Measurements from ENCODE around the gene ATP6V1C2.
A peak's percentile ranks its signal among the peaks of the same experiment; 100 is the strongest.

ATP6V1C2 gene

GRCh38 chr2:10721396-10722251, at the start of gene ATP6V1C2:
ATP6V1C2 (plus strand) TSS chr2:10721630; CDS start chr2:10722850, 1,220 bp downstream.
- DNase-seq = peak; percentile 87

DNA sequence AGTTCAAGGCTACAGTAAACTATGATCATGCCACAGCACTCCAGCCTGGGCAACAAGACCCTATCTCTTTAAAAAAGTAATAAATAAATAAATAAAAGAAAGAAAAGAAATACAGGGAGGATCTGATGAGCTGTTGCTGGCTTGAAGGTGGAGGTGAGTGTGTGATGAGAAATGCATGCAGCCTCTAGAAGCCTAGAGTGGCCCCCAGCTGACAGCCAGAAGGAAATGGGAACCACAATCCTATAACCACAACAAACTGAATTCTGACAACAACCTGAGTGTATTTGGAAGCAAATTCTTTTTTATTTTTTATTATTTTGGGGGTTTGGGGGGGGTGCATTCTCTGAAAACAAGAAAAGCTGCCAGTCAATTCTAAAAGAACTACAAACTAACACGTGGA, 46.3 kb upstream of the ATP6V1C2 start:
- DNase-seq = no peak

GRCh38 chr2:10678225-10678624, 43.2 kb upstream of the ATP6V1C2 start:
- DNase-seq = no peak

GRCh38 chr2:10680214-10680613, 41.2 kb upstream of the ATP6V1C2 start:
- no peak for DNase-seq

- no peak for DNase-seq
These were observed 40.5 kb upstream of the ATP6V1C2 start for GRCh38 chr2:10680957-10681356.

DNA sequence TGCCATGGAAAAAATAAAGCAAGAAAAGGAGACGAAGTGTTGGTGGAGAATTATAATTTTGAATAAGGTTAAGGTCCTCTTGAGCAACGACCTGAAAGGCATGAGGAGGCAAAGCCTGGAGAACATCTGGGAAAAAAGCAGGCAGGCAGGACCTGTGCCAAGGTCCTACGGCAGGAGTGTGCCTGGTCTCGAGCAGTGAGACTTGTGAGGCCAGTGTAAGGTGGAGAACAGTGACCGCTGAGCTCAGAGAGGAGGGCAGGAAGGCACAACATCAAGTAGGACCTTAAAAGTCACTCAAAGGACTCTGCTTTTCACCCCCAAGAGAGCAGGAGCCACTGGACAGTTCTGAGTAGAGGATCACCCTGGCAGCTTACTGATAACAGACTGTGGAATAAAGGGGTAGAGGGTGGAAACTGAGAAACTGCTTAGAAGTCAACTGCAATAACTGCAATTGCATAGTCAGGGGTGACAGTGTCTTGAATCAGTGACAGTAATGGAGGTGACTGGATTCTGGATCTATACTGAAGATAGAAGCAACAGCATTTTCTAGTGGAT, 35.2 kb upstream of the ATP6V1C2 start:
- DNase-seq = no peak

DNA sequence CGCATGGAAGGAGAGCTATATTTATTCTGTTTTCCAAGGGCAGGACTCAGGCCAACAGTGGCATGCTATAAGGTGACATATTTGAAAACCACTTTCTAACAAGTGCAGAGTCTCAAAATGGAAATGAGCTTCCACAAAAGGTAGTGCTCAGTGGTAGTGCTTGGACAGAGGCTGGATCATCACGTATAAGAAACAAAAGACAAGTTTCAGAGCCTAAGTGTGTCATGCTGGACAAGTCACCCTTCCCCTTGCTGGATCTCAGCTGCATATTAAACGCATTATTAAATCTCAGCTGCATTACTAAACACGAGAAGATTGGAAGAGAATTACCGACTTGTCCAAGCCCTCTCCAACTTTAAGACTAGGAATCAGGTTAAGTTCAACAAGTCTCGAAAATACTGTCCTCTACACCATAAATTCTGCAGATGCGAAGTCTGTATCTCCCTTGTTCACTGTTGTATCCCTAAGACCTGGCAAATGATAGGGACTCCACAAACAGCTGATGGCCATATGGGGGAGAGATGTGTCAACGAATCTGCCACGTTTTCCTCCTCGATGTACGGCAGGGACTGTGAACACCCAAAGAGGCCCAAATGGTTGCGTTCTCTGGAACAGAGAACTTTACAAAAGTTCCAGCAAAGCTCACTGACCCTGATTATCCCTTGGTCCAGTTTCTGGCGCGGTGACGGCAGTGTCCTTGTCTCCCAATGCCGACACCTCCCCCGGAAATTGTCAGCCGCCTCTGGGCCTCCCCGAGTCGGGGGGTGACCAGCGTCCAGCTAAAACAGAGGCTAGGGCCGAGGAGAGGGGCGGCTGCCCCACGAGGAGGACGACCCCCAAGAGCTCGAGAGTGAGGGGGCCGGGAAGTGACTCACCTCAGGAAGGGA, 32.3 kb upstream of the ATP6V1C2 start:
- DNase-seq = no peak

DNA sequence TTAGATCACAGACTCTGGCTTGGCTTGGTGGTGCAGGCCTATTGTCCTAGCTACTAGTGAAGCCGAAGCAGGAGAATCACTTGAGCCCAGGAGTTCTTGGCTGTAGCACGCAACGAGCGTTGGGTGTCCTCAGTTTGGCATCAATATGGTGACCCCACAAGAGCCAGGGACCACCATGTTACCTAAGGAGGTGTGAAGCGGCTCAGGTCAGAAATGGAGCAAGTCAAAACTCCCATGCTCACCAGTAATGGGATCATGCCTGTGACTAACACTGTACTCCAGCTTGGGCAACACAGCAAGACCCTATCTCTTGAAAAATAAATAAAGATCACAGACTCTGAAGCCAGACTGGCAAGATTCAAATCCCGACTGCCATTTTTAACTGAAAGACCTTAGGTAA, 29.9 kb upstream of the ATP6V1C2 start:
- no peak for DNase-seq

DNA sequence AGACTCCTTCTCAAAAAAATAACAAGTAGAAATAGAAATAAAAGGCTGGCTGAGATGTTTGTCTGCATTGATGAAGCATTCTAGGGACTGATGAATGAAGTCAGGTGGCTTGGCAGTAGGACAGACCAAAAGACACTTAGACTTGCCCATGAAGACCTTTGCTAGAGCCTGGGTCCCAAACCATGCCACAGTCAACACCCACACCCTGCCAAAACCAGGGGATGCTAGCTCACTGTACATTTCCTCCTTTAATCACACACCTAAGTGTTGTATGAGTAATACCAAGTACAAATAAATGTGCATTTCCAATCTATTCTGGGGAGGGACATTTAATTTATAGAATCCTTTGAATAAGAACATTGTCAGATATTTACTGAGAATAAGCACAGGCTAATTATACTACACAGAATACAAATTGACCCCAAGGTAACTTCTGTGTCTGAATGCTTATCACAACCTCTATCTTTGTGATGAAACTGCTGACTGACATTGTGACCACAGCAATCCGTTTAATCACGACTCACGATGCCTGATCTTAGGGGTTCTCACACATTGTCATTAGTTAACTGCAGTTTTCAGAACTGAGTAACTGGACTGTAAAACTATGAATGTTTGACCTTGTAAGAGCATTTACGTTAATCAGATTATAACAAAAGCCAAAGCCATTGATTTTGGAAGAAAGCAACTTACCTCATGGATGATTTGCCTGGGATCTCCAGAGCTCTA, 21.2 kb upstream of the ATP6V1C2 start:
- DNase-seq = no peak

GRCh38 chr2:10704034-10704594, 17.3 kb upstream of the ATP6V1C2 start:
- no peak for DNase-seq

GRCh38 chr2:10706033-10706432, 15.4 kb upstream of the ATP6V1C2 start:
- DNase-seq = no peak

GRCh38 chr2:10707831-10708230, 13.6 kb upstream of the ATP6V1C2 start:
- DNase-seq = peak; percentile 21

- peak; percentile 77 for DNase-seq
These were observed 12.0 kb upstream of the ATP6V1C2 start for GRCh38 chr2:10709290-10709939.

DNA sequence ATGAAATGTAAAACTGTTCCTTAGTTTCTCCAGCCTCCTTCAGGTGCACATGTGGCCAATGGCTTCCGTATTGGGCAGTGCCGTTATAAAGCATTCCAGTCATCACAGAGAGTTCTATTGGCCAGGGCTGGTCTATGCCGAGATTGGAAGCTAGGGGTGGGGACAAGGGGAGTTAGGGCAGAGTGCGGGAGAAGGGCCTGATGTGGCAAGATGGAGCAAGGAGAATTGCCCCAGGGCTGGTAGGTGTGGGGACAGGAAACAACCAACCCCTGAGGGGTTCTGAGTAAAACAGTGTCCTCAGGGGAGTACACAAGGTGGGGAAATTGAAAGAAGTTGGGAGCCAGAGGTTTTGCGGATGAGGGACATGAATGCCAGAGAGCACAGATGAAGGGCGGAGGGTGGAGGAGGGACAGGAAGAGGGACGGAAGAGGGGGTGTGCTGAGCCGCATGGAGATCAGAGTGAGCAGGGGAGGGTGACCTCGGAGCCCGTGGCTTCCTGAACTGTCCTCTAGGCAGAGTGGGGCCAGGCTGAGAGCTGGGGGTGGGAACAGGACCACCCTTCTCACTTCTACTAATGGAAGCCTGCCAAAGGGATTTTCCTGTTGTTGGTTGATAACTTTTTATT, 9.1 kb upstream of the ATP6V1C2 start:
- DNase-seq = peak; percentile 45

DNA sequence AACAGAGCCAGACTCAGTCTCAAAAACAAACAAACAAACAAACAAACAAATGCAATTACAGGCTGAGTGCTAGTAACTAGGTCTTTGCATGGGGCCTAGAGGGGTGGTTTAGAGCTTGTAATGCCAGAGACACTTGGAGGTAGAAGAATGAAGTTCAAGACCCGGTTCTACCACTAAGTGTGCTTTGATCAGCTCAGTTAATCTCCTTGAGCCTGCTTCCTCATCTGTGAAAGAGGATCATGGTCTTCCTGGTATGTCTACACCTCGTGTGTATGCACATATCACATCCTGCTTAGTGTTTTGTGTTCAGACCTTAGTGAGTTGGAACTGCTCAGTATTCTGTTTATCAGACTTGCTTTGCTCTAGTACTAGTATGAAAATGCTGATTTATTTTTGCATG, 4.8 kb upstream of the ATP6V1C2 start:
- no peak for DNase-seq

- no peak for DNase-seq
These were observed 3.8 kb upstream of the ATP6V1C2 start for GRCh38 chr2:10717628-10718027.

DNA sequence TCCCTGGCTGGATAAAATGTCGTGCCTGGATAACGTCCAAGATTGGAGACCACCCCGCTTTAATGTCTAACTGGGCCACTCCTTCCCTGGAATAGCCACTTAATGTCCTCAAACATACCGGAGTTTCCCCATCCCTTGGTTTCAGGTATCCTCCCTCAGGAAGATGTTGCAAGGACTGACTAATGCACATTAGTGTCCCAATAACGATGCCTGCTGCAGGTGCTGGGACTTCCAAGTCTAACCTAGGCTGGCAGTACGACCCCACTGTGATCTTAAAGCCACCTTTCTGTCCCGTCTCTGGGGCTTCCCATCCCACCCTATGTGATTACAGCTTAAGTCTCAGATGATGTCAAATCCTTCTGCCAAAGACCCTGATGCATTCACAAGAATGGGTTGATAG, 1.1 kb upstream of the ATP6V1C2 start:
- no peak for DNase-seq

DNA sequence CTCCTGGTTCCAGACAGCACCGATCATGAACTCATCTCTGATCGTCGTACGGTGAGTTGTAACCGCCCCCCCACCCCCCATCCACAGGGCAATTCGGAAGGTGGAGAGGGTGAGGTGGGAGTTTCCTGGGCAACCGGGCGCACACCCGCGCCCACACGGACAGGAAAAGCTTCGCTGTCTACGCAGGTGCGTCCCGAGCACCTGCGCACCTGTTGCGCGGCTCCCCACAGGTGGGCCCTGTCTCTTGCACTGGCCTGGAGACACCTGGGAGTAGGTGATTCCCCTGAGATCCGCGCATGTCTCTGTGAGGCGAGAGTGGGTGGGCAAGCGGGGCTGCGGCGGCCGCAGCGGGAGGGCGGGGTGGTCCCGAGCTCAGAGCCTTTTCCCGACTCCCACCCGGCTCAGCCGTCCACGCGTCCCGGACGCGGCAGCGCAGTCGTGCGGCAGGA, 459 bp upstream of the ATP6V1C2 start:
- peak; percentile 91 for DNase-seq

GRCh38 chr2:10722252-10722825, 909 bp downstream of the ATP6V1C2 start:
- no peak for DNase-seq

DNA sequence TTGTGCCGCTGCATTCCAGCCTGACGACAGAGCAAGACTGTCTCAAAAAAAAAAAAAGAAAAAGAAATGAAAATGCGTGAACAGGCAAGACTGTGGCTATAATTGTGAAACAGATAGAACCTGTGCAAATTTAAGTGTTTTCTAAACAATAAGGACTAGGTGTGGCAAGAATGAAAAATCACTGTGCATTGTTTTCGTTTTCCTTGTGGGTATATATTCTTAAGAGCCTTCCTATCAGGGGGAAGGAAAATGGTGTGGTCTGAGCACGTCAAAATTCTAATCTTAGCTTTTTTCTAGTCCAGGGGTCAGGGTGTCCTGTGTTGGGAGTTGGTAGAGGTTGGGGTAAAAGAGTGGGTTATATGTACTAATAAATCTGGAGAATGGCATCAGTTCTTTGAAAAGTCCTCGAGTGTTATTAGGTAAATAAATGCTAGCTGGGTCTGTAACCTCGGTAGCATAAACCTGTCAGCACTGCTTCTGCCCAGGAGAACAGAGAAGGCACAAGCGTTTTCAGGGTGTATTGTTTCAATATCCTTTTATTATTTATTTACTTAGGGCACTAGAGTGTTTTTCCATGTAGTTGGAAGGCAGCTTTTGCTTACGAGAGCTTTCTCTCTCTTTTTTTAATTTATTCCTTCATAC, 11.6 kb downstream of the ATP6V1C2 start:
- no peak for DNase-seq

DNA sequence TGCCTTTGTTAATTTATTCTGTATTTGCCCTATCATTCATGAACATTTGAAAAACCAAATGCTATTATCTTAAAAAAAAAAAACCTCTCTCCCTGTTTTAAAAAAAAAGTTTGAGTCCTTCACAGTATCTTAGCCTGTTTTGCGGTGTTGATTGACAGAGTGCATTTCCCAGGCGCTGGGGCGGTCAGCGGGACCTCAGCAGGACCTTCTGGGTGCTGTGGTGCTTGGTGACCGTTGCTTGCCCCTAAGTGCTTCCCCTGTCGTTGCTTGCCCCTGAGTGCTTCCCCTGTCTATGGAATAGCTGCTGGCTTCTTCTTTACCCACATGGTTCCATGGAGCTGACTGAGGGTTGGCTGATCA, 12.1 kb downstream of the ATP6V1C2 start:
- no peak for DNase-seq
